OCI-LY3 (cell line): ENCODE data around the gene TNFRSF18.

Experiments used
- H2AFZ ChIP-seq: fragments of 200-600, 300-600 bp; shearing (Covaris generic); 2 replicates; pipeline ENCODE4 v1.6.0; 2014; ENCODE audit warnings: antibody characterized with exemption, low read depth, low read length
- H3K27ac ChIP-seq: fragments of 200-600, 300-600 bp; sonication (generic); 2 replicates; pipeline ENCODE4 v1.5.1; 2014; ENCODE audit warnings: mild to moderate bottlenecking, low read length, moderate library complexity, mixed read lengths
- H3K27me3 ChIP-seq: fragments of 200-600, 300-600 bp; sonication (generic); 2 replicates; pipeline ENCODE4 v1.6.1; 2014; ENCODE audit warnings: low read depth, low read length, mixed read lengths
- H3K36me3 ChIP-seq: fragments of 200-600, 300-600 bp; sonication (generic); replicated peaks from 2 replicates; pipeline ENCODE3; 2014; ENCODE audit warnings: low read depth, low read length, mixed read lengths
- H3K4me1 ChIP-seq: fragments of 300-600, 200-600 bp; sonication (generic); 2 replicates; pipeline ENCODE4 v1.6.1; 2014; ENCODE audit warnings: low read length, mixed read lengths
- H3K4me2 ChIP-seq: fragments of 200-600, 300-600 bp; sonication (generic); 2 replicates; pipeline ENCODE4 v1.6.1; 2014; ENCODE audit warnings: low read length, mixed read lengths
- H3K4me3 ChIP-seq: fragments of 300-600, 200-600 bp; sonication (generic); 2 replicates; pipeline ENCODE4 v1.5.1; 2014; ENCODE audit warnings: antibody characterized with exemption, mild to moderate bottlenecking, low read length, moderate library complexity
- H3K79me2 ChIP-seq: fragments of 300-600, 200-600 bp; shearing (Covaris generic); 2 replicates; pipeline ENCODE4 v1.6.1; 2014; ENCODE audit warnings: mild to moderate bottlenecking, low read length, mixed read lengths
- H3K9ac ChIP-seq: fragments of 300-600, 200-600 bp; shearing (Covaris generic); 2 replicates; pipeline ENCODE4 v1.6.0; 2014; ENCODE audit warnings: mild to moderate bottlenecking, low read length, moderate library complexity
- H3K9me3 ChIP-seq: fragments of 200-600, 300-600 bp; shearing (Covaris generic); 2 replicates; pipeline ENCODE4 v1.6.1; 2014; ENCODE audit warnings: low read length, mixed read lengths; ENCODE audit not compliant: insufficient read depth
- H4K20me1 ChIP-seq: fragments of 200-600, 300-600 bp; sonication (generic); 2 replicates; pipeline ENCODE4 v1.6.1; 2016; ENCODE audit warnings: low read length, mixed read lengths; ENCODE audit not compliant: insufficient read depth
- CTCF ChIP-seq: fragments of 200-600, 300-600 bp; sonication (generic); IDR thresholded peaks from 2 replicates; pipeline ENCODE4 v1.5.1; 2014; ENCODE audit warnings: antibody characterized with exemption, low read length, low read depth
- EZH2phosphoT487 ChIP-seq: fragments of 200-600 bp; shearing (Covaris generic); IDR thresholded peaks from 2 replicates; pipeline ENCODE4 v1.6.1; 2018; ENCODE audit warnings: antibody characterized with exemption, mixed run types, low read depth

Gene TNFRSF18

GRCh38 chr1:1153874-1154273 lies 52.5 kb downstream of the TNFRSF18 start:
- Histone ChIP-seq H3K4me3 (no peak overlapping the region), H3K79me2 (no peaks in the 10 kb centered on the region), H3K4me2 (no peak overlapping the region), H3K9me3 (no peaks in the 10 kb centered on the region), H3K27me3 (no peaks in the 10 kb centered on the region), H2AFZ (no peak overlapping the region), H3K27ac (no peak overlapping the region), H4K20me1 (no peaks in the 10 kb centered on the region), H3K4me1 (peaks cover 6% of the 10 kb centered on the region), H3K36me3 (no peaks in the 10 kb centered on the region), H3K9ac (no peak overlapping the region)
- TF ChIP-seq EZH2phosphoT487 (no peak), CTCF (no peak)
